Right lobe of liver (tissue), 4 donors: ENCODE data around the gene PRDX6.

ENCODE experiments used
- POLR2A ChIP-seq: fragments of 450-650 bp; IDR thresholded peaks from one replicate; pipeline ENCODE4 v1.6.1; 2017; ENCODE audit warnings: antibody characterized with exemption, mild to moderate bottlenecking
- TF ChIP-seq, protein P1 (sequence below), 4 donors: fragments of 200-600 bp in 3 of 4; fragments of 450-650 bp in 1 of 4; IDR thresholded peaks; one replicate each; pipeline versions ENCODE4 v1.5.1 to v1.8.0; 2016 to 2022; ENCODE audit warnings: antibody characterized with exemption in 4 of 4, mild to moderate bottlenecking in 2 of 4
- donor health status: DM: no; HTN: no; CAD: no.
- donor health status: DM: no; HTN: no; CAD: no.
- donor health status: DM: no; HTN: yes; CAD: no.

- TF ChIP-seq, protein P1, sequence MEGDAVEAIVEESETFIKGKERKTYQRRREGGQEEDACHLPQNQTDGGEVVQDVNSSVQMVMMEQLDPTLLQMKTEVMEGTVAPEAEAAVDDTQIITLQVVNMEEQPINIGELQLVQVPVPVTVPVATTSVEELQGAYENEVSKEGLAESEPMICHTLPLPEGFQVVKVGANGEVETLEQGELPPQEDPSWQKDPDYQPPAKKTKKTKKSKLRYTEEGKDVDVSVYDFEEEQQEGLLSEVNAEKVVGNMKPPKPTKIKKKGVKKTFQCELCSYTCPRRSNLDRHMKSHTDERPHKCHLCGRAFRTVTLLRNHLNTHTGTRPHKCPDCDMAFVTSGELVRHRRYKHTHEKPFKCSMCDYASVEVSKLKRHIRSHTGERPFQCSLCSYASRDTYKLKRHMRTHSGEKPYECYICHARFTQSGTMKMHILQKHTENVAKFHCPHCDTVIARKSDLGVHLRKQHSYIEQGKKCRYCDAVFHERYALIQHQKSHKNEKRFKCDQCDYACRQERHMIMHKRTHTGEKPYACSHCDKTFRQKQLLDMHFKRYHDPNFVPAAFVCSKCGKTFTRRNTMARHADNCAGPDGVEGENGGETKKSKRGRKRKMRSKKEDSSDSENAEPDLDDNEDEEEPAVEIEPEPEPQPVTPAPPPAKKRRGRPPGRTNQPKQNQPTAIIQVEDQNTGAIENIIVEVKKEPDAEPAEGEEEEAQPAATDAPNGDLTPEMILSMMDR (IDR thresholded peaks at IDR 0.05) = no peak
- no peak for TF ChIP-seq POLR2A
Observed at GRCh38 chr1:173529106-173529505, 52.0 kb downstream of the PRDX6 start.
